IMR-90 (cell line): ENCODE results near the gene SLC40A1. TPM values are rescaled to one million over a fixed set of nuclear protein-coding genes. Genes with fewer than 3 reads are reported as not detected.

ENCODE experiments used
- ATAC-seq: fragments of 200-7000 bp; cut with Tn5 transposase; 2 replicates; pipeline ENCODE4 v1.9.1; 2020; ENCODE audit warnings: low read depth, mild to moderate bottlenecking, moderate library complexity
- BruUV-seq: library from RNA; stranded (reverse); fragments of 400-500 nt; replicated peaks from 2 replicates; lab custom pipeline; 2021; lab: Mats Ljungman, UMichigan
- CTCF ChIA-PET: fragments of 300-600 bp; formaldehyde crosslinking; extraction: SDS; loops from one replicate; lab custom pipeline; 2021; ENCODE audit warnings: antibody characterized with exemption; lab: Yijun Ruan, JAX
- POLR2A ChIA-PET: fragments of 300-600 bp; sonication (Branson Sonifier 250); formaldehyde crosslinking; loops from one replicate; lab custom pipeline; 2022; ENCODE audit warnings: antibody characterized with exemption; ENCODE audit not compliant: unreplicated experiment; lab: Charles Lee
- DNase-seq: peaks from one replicate; pipeline ENCODE4 v3.0.0; 2013
- H2AFZ ChIP-seq: replicated peaks from 2 replicates; pipeline ENCODE3; 2013; ENCODE audit warnings: low read length, mild to moderate bottlenecking; ENCODE audit not compliant: poor library complexity
- H2AK5ac ChIP-seq: 2 replicates; pipeline ENCODE4 v1.6.1; 2013; ENCODE audit warnings: low read depth, low read length, inconsistent platforms
- H2AK9ac ChIP-seq: replicated peaks from 2 replicates; pipeline ENCODE3; 2013; ENCODE audit warnings: mild to moderate bottlenecking, low read depth, low read length, moderate library complexity; ENCODE audit not compliant: poor library complexity
- H2BK120ac ChIP-seq: 2 replicates; pipeline ENCODE4 v1.6.1; 2013; ENCODE audit warnings: low read depth, low read length, inconsistent platforms
- H2BK15ac ChIP-seq: 3 replicates; pipeline ENCODE4 v1.6.1; 2013; ENCODE audit warnings: low read depth, low read length, inconsistent platforms
- H2BK20ac ChIP-seq: 2 replicates; pipeline ENCODE4 v1.6.1; 2013; ENCODE audit warnings: low read depth, mild to moderate bottlenecking, inconsistent platforms, low read length, moderate library complexity
- H2BK5ac ChIP-seq: 2 replicates; pipeline ENCODE4 v1.6.1; 2013; ENCODE audit warnings: mild to moderate bottlenecking, low read depth, low read length, inconsistent platforms; ENCODE audit not compliant: poor library complexity, severe bottlenecking
- H3K14ac ChIP-seq: replicated peaks from 2 replicates; pipeline ENCODE4 v1.6.1; 2013; ENCODE audit warnings: low read depth, low read length, inconsistent platforms
- H3K18ac ChIP-seq: 2 replicates; pipeline ENCODE4 v1.6.1; 2013; ENCODE audit warnings: low read depth, low read length, control low read depth
- H3K23ac ChIP-seq: 2 replicates; pipeline ENCODE4 v1.6.1; 2013; ENCODE audit warnings: low read depth, low read length, inconsistent platforms
- H3K27ac ChIP-seq: 2 replicates; pipeline ENCODE4 v1.5.1; 2013; ENCODE audit warnings: mild to moderate bottlenecking, control low read depth, low read length; ENCODE audit not compliant: insufficient read depth
- H3K27me3 ChIP-seq: 2 replicates; pipeline ENCODE4 v1.6.1; 2013; ENCODE audit warnings: low read length; ENCODE audit not compliant: control insufficient read depth, insufficient read depth
- H3K36me3 ChIP-seq: 2 replicates; pipeline ENCODE4 v1.6.1; 2013; ENCODE audit warnings: low read length, mixed read lengths; ENCODE audit not compliant: control insufficient read depth, insufficient read depth
- H3K4ac ChIP-seq: 2 replicates; pipeline ENCODE4 v1.6.1; 2013; ENCODE audit warnings: low read depth, low read length, inconsistent platforms
- H3K4me1 ChIP-seq: 2 replicates; pipeline ENCODE4 v1.6.1; 2013; ENCODE audit warnings: low read length, mixed read lengths; ENCODE audit not compliant: control insufficient read depth, insufficient read depth
- H3K4me2 ChIP-seq: 2 replicates; pipeline ENCODE4 v1.6.1; 2013; ENCODE audit warnings: low read depth, mild to moderate bottlenecking, control low read depth, low read length, moderate library complexity
- H3K4me3 ChIP-seq: 2 replicates; pipeline ENCODE4 v1.5.1; 2013; ENCODE audit warnings: low read depth, mild to moderate bottlenecking, control low read depth, low read length, moderate library complexity; ENCODE audit not compliant: insufficient read depth
- H3K56ac ChIP-seq: 2 replicates; pipeline ENCODE4 v1.6.1; 2013; ENCODE audit warnings: low read length, inconsistent platforms; ENCODE audit not compliant: insufficient read depth; ENCODE audit errors: extremely low read depth
- H3K79me1 ChIP-seq, 2 experiments: 2 replicates each; pipeline ENCODE4 v1.6.1; 2013; ENCODE audit warnings: low read length in 2 of 2, inconsistent platforms in 1 of 2, low read depth in 1 of 2
- H3K9ac ChIP-seq: 2 replicates; pipeline ENCODE4 v1.6.1; 2013; ENCODE audit warnings: low read depth, low read length, control low read depth
- H3K9me1 ChIP-seq: 2 replicates; pipeline ENCODE4 v1.6.1; 2013; ENCODE audit warnings: low read length, inconsistent platforms; ENCODE audit not compliant: insufficient read depth
- H3K9me3 ChIP-seq: 2 replicates; pipeline ENCODE4 v1.6.1; 2013; ENCODE audit warnings: low read length; ENCODE audit not compliant: control insufficient read depth, insufficient read depth
- H4K20me1 ChIP-seq: 2 replicates; pipeline ENCODE4 v1.6.1; 2013; ENCODE audit warnings: low read length, inconsistent platforms; ENCODE audit not compliant: insufficient read depth
- H4K5ac ChIP-seq: 2 replicates; pipeline ENCODE4 v1.6.1; 2013; ENCODE audit warnings: mild to moderate bottlenecking, low read depth, low read length, control low read depth
- H4K8ac ChIP-seq, 2 experiments: 2 replicates each; pipeline ENCODE4 v1.6.1; 2013; ENCODE audit warnings: low read depth in 2 of 2, low read length in 2 of 2, control low read depth in 1 of 2, inconsistent platforms in 1 of 2
- H4K91ac ChIP-seq: 2 replicates; pipeline ENCODE4 v1.6.1; 2013; ENCODE audit warnings: low read depth, low read length, inconsistent platforms; ENCODE audit not compliant: insufficient read depth
- BHLHE40 ChIP-seq: fragments of 150-350 bp; IDR thresholded peaks from 2 replicates; pipeline ENCODE4 v1.6.1; 2016; ENCODE audit warnings: mild to moderate bottlenecking, low read depth, low read length
- CEBPB ChIP-seq: IDR thresholded peaks from 2 replicates; pipeline ENCODE4 v1.6.1; 2012; ENCODE audit warnings: low read depth, low read length, improper control_type of control experiment
- CHD1 ChIP-seq: IDR thresholded peaks from 2 replicates; pipeline ENCODE4 v1.6.1; 2012; ENCODE audit warnings: low read depth, low read length, improper control_type of control experiment
- CTCF ChIP-seq: conservative IDR thresholded peaks from 2 replicates; pipeline ENCODE4 v1.5.1; 2012; ENCODE audit warnings: mild to moderate bottlenecking, low read depth, low read length, improper control_type of control experiment
- ELK1 ChIP-seq: fragments of 150-350 bp; IDR thresholded peaks from 2 replicates; pipeline ENCODE4 v1.6.1; 2016; ENCODE audit warnings: low read depth, mild to moderate bottlenecking, low read length, moderate library complexity, borderline replicate concordance
- MAFK ChIP-seq: IDR thresholded peaks from 2 replicates; pipeline ENCODE4 v1.6.1; 2012; ENCODE audit warnings: low read depth, low read length, improper control_type of control experiment
- MAZ ChIP-seq: IDR thresholded peaks from 2 replicates; pipeline ENCODE4 v1.6.1; 2012; ENCODE audit warnings: low read depth, mild to moderate bottlenecking, low read length, improper control_type of control experiment, moderate library complexity, borderline replicate concordance
- MXI1 ChIP-seq: IDR thresholded peaks from 2 replicates; pipeline ENCODE4 v1.6.1; 2012; ENCODE audit warnings: low read depth, mild to moderate bottlenecking, low read length, moderate library complexity, borderline replicate concordance
- NFE2L2 ChIP-seq: fragments of 150-350 bp; IDR thresholded peaks from 2 replicates; pipeline ENCODE4 v1.6.1; 2016; ENCODE audit warnings: low read depth, mild to moderate bottlenecking, low read length
- POLR2A ChIP-seq: IDR thresholded peaks from 2 replicates; pipeline ENCODE4 v1.6.1; 2012; ENCODE audit warnings: mild to moderate bottlenecking, low read depth, low read length
- RAD21 ChIP-seq: IDR thresholded peaks from 2 replicates; pipeline ENCODE4 v1.6.1; 2012; ENCODE audit warnings: low read length, improper control_type of control experiment
- RCOR1 ChIP-seq: IDR thresholded peaks from 2 replicates; pipeline ENCODE4 v1.6.1; 2012; ENCODE audit warnings: mild to moderate bottlenecking, low read length, improper control_type of control experiment; ENCODE audit not compliant: insufficient replicate concordance
- SMC3 ChIP-seq: fragments of 150-350 bp; IDR thresholded peaks from 2 replicates; pipeline ENCODE4 v1.6.1; 2016; ENCODE audit warnings: low read depth, mild to moderate bottlenecking, antibody characterized with exemption, low read length, moderate library complexity
- WGBS, 2 experiments: methylation state at CpG; one replicate each; pipeline versions ENCODE4 v1.1.5 to v1.1.7; 2013; ENCODE audit warnings: missing lambda C conversion rate in 2 of 2; ENCODE audit not compliant: insufficient read length in 1 of 2; ENCODE audit errors: extremely low coverage in 2 of 2; 5-methylcytosine and 5-hydroxymethylcytosine counted together
- dilution Hi-C: fragments of 300-500 bp; cut with HindIII; formaldehyde crosslinking; loops from one replicate; pipeline ENCODE4 v1.14.3; 2018; ENCODE audit warnings: low sequenced_read_pairs; ENCODE audit not compliant: unreplicated experiment
- in situ Hi-C: fragments of 300-500 bp; cut with MboI; formaldehyde crosslinking; loops from 3 replicates; pipeline ENCODE4 v1.14.3; 2019; ENCODE audit warnings: low sequenced_read_pairs, inconsistent platforms, mixed read lengths
- intact Hi-C: fragments of 100-400 bp; cut with micrococcal nuclease; formaldehyde crosslinking; loops from 2 replicates; pipeline ENCODE4 v1.10.0; 2022
- polyA plus RNA-seq, 3 experiments: library from polyadenylated mRNA; depleted of rRNA; stranded (reverse); fragments of >200 nt; gene quantifications; 2 replicates each; pipeline ENCODE4 v1.2.3, GENCODE V29; 2012; ENCODE audit warnings: low replicate concordance in 1 of 3
- total RNA-seq: library from RNA; depleted of rRNA; stranded (reverse); fragments of >200 nt; gene quantifications from 2 replicates; pipeline ENCODE4 v1.2.3, GENCODE V29; 2012
- TF ChIP-seq, protein P1 (sequence below): fragments of 150-350 bp; IDR thresholded peaks from 2 replicates; pipeline ENCODE4 v1.6.1; 2017; ENCODE audit warnings: mild to moderate bottlenecking, antibody characterized with exemption, low read length, low read depth

Gene SLC40A1
- total and polyA plus RNA-seq, 2 of the 4 experiments (the other 2 are of a cell fraction), result 1.5 to 5.0 TPM

DNA sequence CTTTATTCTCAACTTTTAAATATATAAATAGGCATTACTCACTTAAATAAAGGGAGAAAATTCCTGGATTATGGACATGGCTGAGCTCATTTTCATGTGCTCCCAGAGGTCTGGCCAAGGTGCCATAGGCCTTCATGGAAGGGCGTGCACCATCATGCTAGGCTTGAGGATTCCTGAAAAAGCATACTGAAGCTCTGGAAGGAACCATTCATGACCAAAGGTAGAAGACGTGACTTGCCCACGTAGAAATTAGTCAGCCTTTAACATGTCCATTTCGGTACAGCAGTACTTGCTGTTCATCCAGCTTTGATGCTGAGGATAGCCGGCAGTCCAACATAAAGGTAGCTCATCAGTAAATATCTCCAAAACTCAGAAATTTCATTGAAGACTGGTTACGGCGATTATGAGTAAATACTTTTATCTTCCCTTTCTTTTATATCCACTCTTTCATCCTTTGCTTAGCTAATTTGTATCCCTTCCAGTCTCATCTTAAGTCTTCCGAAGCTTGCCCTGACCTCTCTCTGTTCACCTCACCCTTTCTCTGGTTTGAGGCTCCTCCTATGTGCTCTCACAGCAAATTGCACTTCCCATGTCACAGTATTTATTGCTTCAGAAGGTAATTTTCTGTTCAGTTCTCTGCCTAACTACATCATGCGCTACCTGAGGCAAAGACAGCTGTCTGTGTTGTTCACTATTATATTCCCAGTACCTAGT, 48.4 kb upstream of the SLC40A1 start:
- no peak overlapping the region for H3K4me3 ChIP-seq
- dilution Hi-C loops (no loop called here), intact Hi-C loops (loop anchor here (5.0 kb wide), 1 partner anchor 152 kb away; no protein-coding TSS in a partner anchor), in situ Hi-C loops (no loop called here)
- no peak overlapping the region for H3K23ac ChIP-seq
- peak overlapping the region; percentile 55; the same call in 1 of the 2 replicates for H2BK20ac ChIP-seq
- BruUV-seq, result no TSS peak
- H4K5ac ChIP-seq, result peak overlapping the region; percentile 71
- no peak overlapping the region for H3K27ac ChIP-seq
- 0 out of 2 replicates have a peak overlapping the region, but pooled peaks have one; percentile 27 for H2AK5ac ChIP-seq
- H2BK5ac ChIP-seq, result peak overlapping the region; percentile 31
- WGBS, 2 experiments, result 95% methylated on average over 4 of the region's 9 CpGs; no CpG with 5 or more reads in 1 of the 2 experiments
- H3K9me3 ChIP-seq, result no peaks in the 10 kb centered on the region
- peak overlapping the region; percentile 73 for H3K18ac ChIP-seq
- CTCF ChIA-PET, result interaction anchor here (0.6 to 1.0 kb wide), 8 partner anchors 9 to 160 kb away, joined by 3 to 4 read pairs (median 4); no protein-coding TSS in a partner anchor
- no peak overlapping the region for H3K56ac ChIP-seq
- H4K8ac ChIP-seq, result peak overlapping the region; percentile 11 to 79; a peak in 3 of 4 replicates
- H3K27me3 ChIP-seq, result no peaks in the 10 kb centered on the region
- H2AFZ ChIP-seq, result no peak overlapping the region
- no peak overlapping the region for H3K9ac ChIP-seq
- peak overlapping the region; percentile 48; the same call in 1 of the 3 replicates for H2BK15ac ChIP-seq
- H3K36me3 ChIP-seq, result no peaks in the 10 kb centered on the region
- H3K4ac ChIP-seq, result peak overlapping the region; percentile 12; the same call in 1 of the 2 replicates
- no peak for DNase-seq
- H2BK120ac ChIP-seq, result peak overlapping the region; percentile 67; the same call in 1 of the 2 replicates
- H3K9me1 ChIP-seq, result peaks cover 3% of the 10 kb centered on the region
- no peaks in the 10 kb centered on the region for H3K79me1 ChIP-seq
- H2AK9ac ChIP-seq, result no peak overlapping the region
- H4K20me1 ChIP-seq, result no peaks in the 10 kb centered on the region
- POLR2A ChIA-PET, result interaction anchor here (1.2 kb wide), 1 partner anchor 16 kb away, joined by 4 read pairs; no protein-coding TSS in a partner anchor
- H3K4me2 ChIP-seq, result no peak overlapping the region; the same call in 1 of the 2 replicates
- H4K91ac ChIP-seq, result no peak overlapping the region; the same call in 1 of the 2 replicates
- peak; percentile 36 for ATAC-seq
- peak overlapping the region; percentile 54; the same call in 1 of the 2 replicates for H3K14ac ChIP-seq
- peaks cover 8% of the 10 kb centered on the region for H3K4me1 ChIP-seq
- TF ChIP-seq SMC3 (no peak), MAZ (no peak), POLR2A (no peak), BHLHE40 (no peak), CHD1 (no peak), CTCF (no peak), CEBPB (no peak), MXI1 (no peak), RAD21 (no peak), ELK1 (no peak), RCOR1 (no peak), NFE2L2 (no peak), MAFK (no peak)
- TF ChIP-seq, protein P1, sequence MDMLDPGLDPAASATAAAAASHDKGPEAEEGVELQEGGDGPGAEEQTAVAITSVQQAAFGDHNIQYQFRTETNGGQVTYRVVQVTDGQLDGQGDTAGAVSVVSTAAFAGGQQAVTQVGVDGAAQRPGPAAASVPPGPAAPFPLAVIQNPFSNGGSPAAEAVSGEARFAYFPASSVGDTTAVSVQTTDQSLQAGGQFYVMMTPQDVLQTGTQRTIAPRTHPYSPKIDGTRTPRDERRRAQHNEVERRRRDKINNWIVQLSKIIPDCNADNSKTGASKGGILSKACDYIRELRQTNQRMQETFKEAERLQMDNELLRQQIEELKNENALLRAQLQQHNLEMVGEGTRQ, result no peak
